Effector memory CD4-positive, alpha-beta T cell (primary cell): ENCODE measurements around the gene LRRC51.
A peak's percentile ranks its signal among the peaks of the same experiment; 100 is the strongest.

Source experiments
- DNase-seq, 3 donors: peaks; one replicate each; pipeline ENCODE4 v3.0.0-alpha.2; 2020
- H3K27ac ChIP-seq: 2 replicates; pipeline ENCODE4 v1.7.0; 2013; ENCODE audit warnings: mild to moderate bottlenecking, low read length, moderate library complexity; ENCODE audit not compliant: insufficient read depth, poor library complexity, severe bottlenecking
- H3K27me3 ChIP-seq: replicated peaks from 2 replicates; pipeline ENCODE4 v1.7.0; 2013; ENCODE audit warnings: mild to moderate bottlenecking, low read length; ENCODE audit not compliant: insufficient read depth, control insufficient read depth, poor library complexity, severe bottlenecking
- H3K36me3 ChIP-seq: 2 replicates; pipeline ENCODE4 v1.7.0; 2013; ENCODE audit warnings: mild to moderate bottlenecking, low read length, moderate library complexity; ENCODE audit not compliant: control insufficient read depth, insufficient read depth
- H3K4me1 ChIP-seq: 2 replicates; pipeline ENCODE4 v1.7.0; 2013; ENCODE audit warnings: low read length, mild to moderate bottlenecking; ENCODE audit not compliant: control insufficient read depth, insufficient read depth, poor library complexity, severe bottlenecking
- H3K4me3 ChIP-seq: 2 replicates; pipeline ENCODE4 v1.7.0; 2013; ENCODE audit warnings: low read length, low read depth, mild to moderate bottlenecking; ENCODE audit not compliant: insufficient read depth, poor library complexity, severe bottlenecking
- H3K9me3 ChIP-seq: 2 replicates; pipeline ENCODE4 v1.7.0; 2013; ENCODE audit warnings: mild to moderate bottlenecking, low read length, moderate library complexity; ENCODE audit not compliant: control insufficient read depth
- total RNA-seq, 3 donors: gene quantifications; one replicate each; lab custom pipeline; 2026; lab: John Stamatoyannopoulos, UW

Gene LRRC51
- total RNA-seq: 0.26 to 1.2 (median 0.86) reads per million in 3 donors

DNA sequence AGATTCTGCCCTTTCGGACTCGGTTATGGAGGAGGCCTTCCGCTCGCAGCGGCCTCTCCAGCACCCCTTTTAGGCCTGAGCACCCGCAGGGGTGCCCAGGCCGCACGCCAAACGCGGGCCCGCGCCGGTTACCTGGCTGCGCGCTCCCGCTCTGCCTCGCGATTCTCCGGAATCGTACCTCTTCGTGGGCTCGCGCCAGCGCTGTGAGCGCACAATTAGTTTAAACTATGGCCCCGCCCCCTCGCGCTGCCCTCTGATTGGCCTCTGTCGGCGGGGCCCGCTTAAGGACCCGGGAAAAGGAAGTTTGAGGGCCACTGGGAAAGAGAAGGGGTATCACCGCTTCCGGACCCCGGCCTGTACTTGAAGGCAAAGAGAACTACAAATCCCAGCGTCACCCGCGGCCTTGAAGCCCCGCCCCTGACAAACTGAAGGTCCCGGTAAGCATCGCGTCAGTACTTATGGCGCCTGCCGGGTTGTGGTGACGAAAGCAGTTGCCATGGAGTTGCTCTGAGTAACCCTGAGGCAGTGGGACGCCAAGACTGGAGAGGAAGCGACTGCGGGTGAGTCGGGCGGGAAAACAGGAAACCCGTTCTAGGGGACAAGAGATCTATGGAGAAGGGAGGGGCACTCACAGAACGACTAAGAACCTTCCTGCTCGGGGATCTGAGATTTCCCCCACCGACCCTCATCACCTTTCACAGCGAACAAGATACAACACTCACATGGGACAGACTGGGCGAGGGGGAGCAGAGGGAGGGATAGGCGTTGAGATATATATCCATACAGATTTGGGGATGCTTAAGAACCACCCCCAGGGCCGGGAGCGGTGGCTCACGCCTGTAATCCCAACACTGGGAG, at the start of gene LRRC51, which contains the start of gene NUMA1:
TSS of gene LRRC51 (plus strand) at position 525 of the 858 bp plus-strand sequence. CDS start 8,234 bp downstream, outside the sequence.
TSS of gene NUMA1 (minus strand) at position 217 of the 858 bp plus-strand sequence. CDS start 44,599 bp downstream, outside the sequence.
- H3K27me3 ChIP-seq: no peaks in the 10 kb centered on the region
- H3K9me3 ChIP-seq: no peaks in the 10 kb centered on the region
- peak; percentile 99 to 100 (median 99) for DNase-seq
- H3K4me3 ChIP-seq: peak within 1 kb of the TSS; percentile 66
- H3K27ac ChIP-seq: peak within 1 kb of the TSS; percentile 82
- peaks cover 3% of the 10 kb centered on the region for H3K36me3 ChIP-seq
- peaks cover 11% of the 10 kb centered on the region for H3K4me1 ChIP-seq

GRCh38 chr11:72036687-72037086, 44.0 kb upstream of the LRRC51 start:
- no peaks in the 10 kb centered on the region for H3K9me3 ChIP-seq
- H3K4me3 ChIP-seq: no peak overlapping the region
- H3K36me3 ChIP-seq: peaks cover 31% of the 10 kb centered on the region
- no peaks in the 10 kb centered on the region for H3K27me3 ChIP-seq
- H3K27ac ChIP-seq: no peak overlapping the region
- H3K4me1 ChIP-seq: peaks cover 30% of the 10 kb centered on the region
- no peak for DNase-seq

DNA sequence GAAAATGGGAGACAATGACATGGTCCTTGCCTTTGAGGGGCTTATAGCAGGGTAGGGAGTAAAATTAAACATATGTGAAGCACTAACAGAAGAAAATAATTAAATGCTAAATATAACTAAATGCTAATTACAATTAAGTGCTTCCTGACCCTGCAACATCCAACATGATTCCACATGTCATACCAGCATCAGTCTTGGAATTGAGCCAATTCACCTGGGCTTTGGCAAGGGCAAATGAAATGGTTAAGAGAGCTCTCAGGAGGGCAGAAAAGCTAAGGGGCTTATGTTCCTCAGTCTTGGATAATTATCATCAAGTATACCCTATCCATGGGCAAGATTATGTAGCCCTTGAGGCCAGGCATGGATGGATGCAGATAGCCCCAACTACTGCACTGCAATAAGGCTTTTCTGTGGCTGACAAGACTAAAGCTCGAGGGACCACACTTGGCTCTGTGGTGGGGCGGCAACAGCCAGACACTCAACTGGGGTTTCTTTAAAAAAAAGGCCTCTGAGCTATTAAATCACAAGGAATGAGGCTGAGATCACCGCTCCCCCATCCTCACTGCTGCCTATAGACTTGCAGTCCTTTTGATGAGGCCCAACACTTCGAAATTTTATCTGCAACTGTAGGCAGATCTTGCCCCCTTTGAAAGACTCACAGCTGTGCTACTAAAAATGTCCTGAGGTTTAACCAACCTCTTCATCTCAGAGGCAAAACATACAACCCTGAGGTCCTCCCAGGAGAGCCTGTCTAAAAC, 42.9 kb upstream of the LRRC51 start:
- H3K4me3 ChIP-seq: no peak overlapping the region
- peak overlapping the region; percentile 92 for H3K27ac ChIP-seq
- H3K9me3 ChIP-seq: no peaks in the 10 kb centered on the region
- no peaks in the 10 kb centered on the region for H3K27me3 ChIP-seq
- H3K36me3 ChIP-seq: peaks cover 26% of the 10 kb centered on the region
- peaks cover 30% of the 10 kb centered on the region for H3K4me1 ChIP-seq
- DNase-seq: no peak

GRCh38 chr11:72038491-72038890, 42.2 kb upstream of the LRRC51 start:
- Histone ChIP-seq H3K27me3 (no peaks in the 10 kb centered on the region), H3K4me1 (peaks cover 33% of the 10 kb centered on the region), H3K9me3 (no peaks in the 10 kb centered on the region), H3K36me3 (peaks cover 21% of the 10 kb centered on the region), H3K4me3 (peak overlapping the region; percentile 75), H3K27ac (peak overlapping the region; percentile 92)
- no peak for DNase-seq

DNA sequence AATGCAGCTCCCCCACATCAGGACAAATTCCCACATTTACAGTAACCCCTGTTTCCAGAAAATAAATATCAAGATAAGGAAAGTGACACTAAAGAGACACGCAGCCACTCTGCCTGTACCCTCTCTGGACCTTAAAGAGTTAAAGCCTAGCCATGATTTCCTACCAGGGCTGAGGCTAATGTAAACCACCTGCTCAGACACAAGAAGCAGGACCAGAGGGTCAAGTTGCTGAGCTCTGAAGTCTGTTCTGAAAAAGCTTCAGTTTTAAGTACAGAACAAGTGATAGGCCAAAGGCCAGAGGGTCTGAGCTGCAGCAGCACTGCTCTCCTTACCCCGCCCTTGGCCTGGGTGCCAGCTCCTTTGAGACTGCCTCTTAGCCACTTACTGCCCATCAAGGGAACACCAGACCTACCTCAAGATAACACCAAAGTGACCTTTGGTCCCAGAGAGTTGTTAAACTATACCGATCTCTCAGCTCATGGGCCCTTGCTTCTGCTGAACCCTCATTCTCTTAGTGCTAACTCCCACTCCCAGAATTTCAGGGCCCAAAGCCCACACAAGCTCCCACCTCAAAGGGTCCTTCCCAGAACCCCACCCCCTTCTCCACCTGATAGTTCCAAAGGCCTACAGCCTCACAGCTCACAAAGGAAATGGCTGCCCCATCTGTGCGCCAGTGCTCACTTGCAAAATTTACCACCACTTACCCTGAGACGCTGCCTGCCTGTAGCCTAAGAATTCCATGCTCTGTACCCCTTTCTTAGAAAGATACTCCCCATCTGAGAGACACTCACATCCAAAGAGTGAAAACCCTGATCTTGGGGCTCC, 41.4 kb upstream of the LRRC51 start:
- Histone ChIP-seq H3K9me3 (no peaks in the 10 kb centered on the region), H3K36me3 (peaks cover 14% of the 10 kb centered on the region), H3K27ac (peak overlapping the region; percentile 92), H3K27me3 (no peaks in the 10 kb centered on the region), H3K4me3 (peak overlapping the region; percentile 75), H3K4me1 (peaks cover 33% of the 10 kb centered on the region)
- DNase-seq: no peak

GRCh38 chr11:72039856-72040401, 40.7 kb upstream of the LRRC51 start:
- Histone ChIP-seq H3K4me3 (peak overlapping the region; percentile 75), H3K36me3 (peaks cover 9% of the 10 kb centered on the region), H3K4me1 (peaks cover 33% of the 10 kb centered on the region), H3K27ac (peak overlapping the region; percentile 92), H3K27me3 (no peaks in the 10 kb centered on the region), H3K9me3 (no peaks in the 10 kb centered on the region)
- no peak for DNase-seq

- Histone ChIP-seq H3K4me3 (peak overlapping the region; percentile 75), H3K4me1 (peaks cover 33% of the 10 kb centered on the region), H3K27ac (peak overlapping the region; percentile 92), H3K27me3 (no peaks in the 10 kb centered on the region), H3K36me3 (peaks cover 2% of the 10 kb centered on the region), H3K9me3 (no peaks in the 10 kb centered on the region)
- peak; percentile 56 to 74 (median 69) for DNase-seq
These were observed 39.9 kb upstream of the LRRC51 start for GRCh38 chr11:72040491-72041363.

DNA sequence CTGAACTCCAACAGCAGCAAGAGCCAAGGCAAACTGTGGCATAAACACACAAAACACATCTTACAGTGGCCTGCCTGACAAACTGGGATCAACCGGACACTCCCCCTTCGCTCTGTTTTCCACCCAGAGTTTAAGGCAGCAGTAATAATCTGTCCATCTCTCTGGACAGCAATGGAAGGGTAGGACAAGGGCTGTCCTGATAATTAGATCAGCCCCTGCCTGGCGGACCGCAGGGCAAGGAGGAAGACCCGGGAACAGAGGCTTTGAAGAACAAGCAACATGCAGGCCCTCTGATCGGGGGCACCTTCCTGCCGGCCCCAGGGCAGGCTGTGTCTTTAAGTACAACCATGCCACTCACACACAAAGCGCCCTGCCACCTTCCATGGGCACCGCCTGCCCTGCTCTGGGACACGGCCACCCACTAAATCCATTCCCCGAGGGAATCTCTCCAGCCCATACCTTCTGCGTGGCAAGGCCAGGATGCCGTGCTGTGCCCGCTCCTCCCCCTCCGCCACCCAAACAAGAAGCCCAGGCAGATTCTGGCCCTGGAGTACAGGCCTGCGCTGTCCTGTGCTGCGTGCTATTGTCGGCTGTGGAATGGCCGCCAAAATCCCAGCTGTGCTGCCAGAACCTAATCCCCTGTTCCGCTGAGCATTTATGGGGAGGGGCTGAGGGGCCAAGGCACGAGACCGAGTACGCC, 39.1 kb upstream of the LRRC51 start:
- peak; percentile 1 to 29 (median 24) for DNase-seq
- Histone ChIP-seq H3K36me3 (no peaks in the 10 kb centered on the region), H3K27ac (peak overlapping the region; percentile 92), H3K9me3 (no peaks in the 10 kb centered on the region), H3K4me1 (peaks cover 33% of the 10 kb centered on the region), H3K27me3 (no peaks in the 10 kb centered on the region), H3K4me3 (peak overlapping the region; percentile 75)
